Fibroblast of villous mesenchyme (primary cell): Measurements from ENCODE around the gene OR2AT4. TPM values are rescaled to one million over a fixed set of nuclear protein-coding genes. Genes with fewer than 3 reads are reported as not detected.

Experiments
- DNase-seq: peaks from one replicate; pipeline ENCODE4 v3.0.0-alpha.2; 2010; ENCODE audit warnings: low read depth
- H3K4me3 ChIP-seq: 2 replicates; pipeline ENCODE4 v1.5.1; 2011; ENCODE audit warnings: low read depth, mild to moderate bottlenecking, low read length
- total RNA-seq: library from RNA; depleted of rRNA; stranded (reverse); fragments of >200 nt; gene quantifications from 2 replicates; pipeline ENCODE4 v1.2.3, GENCODE V29; 2012
- TF ChIP-seq, protein P1 (sequence below): IDR thresholded peaks from 2 replicates; pipeline ENCODE4 v1.5.1; 2012; ENCODE audit warnings: low read depth, mild to moderate bottlenecking, low read length; ENCODE audit not compliant: insufficient read depth

OR2AT4 gene
- total RNA-seq, 1 donor, result not detected

- TF ChIP-seq, protein P1, sequence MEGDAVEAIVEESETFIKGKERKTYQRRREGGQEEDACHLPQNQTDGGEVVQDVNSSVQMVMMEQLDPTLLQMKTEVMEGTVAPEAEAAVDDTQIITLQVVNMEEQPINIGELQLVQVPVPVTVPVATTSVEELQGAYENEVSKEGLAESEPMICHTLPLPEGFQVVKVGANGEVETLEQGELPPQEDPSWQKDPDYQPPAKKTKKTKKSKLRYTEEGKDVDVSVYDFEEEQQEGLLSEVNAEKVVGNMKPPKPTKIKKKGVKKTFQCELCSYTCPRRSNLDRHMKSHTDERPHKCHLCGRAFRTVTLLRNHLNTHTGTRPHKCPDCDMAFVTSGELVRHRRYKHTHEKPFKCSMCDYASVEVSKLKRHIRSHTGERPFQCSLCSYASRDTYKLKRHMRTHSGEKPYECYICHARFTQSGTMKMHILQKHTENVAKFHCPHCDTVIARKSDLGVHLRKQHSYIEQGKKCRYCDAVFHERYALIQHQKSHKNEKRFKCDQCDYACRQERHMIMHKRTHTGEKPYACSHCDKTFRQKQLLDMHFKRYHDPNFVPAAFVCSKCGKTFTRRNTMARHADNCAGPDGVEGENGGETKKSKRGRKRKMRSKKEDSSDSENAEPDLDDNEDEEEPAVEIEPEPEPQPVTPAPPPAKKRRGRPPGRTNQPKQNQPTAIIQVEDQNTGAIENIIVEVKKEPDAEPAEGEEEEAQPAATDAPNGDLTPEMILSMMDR, result no peak
- no peak overlapping the region for H3K4me3 ChIP-seq
- no peak for DNase-seq
Observed at GRCh38 chr11:75090671-75091177, 6.0 kb downstream of the OR2AT4 start.

GRCh38 chr11:75087319-75088305, 9.1 kb downstream of the OR2AT4 start:
- TF ChIP-seq, protein P1, result no peak
- DNase-seq, result no peak
- H3K4me3 ChIP-seq, result no peak overlapping the region

DNA sequence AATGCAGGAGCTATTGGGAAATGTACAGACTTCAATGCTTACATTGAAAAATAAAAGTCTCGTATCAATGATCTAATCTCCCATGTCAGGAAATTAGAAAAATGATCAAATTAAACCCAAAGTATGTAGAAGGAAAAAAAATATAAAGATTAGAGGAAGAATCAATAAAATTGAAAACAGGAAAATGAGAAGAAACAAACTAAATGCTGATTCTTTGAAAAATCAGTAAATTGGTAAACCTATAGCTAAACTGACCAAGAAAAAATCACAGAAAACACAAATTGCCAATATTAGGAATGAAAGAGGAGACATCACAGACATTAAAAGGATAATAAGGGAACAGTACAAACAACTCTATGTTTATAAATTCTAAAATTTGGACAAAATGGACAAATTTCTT, 11.8 kb downstream of the OR2AT4 start:
- no peak for DNase-seq
- TF ChIP-seq, protein P1, result no peak

DNA sequence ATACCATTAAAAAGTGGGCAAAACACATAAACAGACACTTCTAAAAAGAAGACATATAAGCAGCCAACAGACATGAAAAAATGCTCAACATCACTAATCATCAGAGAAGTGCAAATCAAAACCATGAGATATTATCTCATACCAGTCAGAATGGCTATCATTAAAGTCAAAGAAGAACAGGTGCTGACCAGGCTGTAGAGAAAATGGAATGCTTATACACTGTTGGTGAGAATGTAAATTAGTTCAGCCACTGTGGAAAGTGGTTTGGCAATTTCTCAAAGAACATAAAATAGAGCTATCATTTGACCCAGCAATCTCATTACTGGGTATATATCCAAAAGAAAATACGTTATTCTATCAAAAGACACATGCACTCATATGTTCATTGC, 13.5 kb downstream of the OR2AT4 start:
- no peak for DNase-seq
- TF ChIP-seq, protein P1, result no peak
- H3K4me3 ChIP-seq, result no peak overlapping the region

More for the DNA sequence above, 11.8 kb downstream of the OR2AT4 start:
- H3K4me3 ChIP-seq, result no peak overlapping the region

GRCh38 chr11:75082601-75083216, 14.0 kb downstream of the OR2AT4 start:
- no peak overlapping the region for H3K4me3 ChIP-seq
- DNase-seq, result no peak
- TF ChIP-seq, protein P1, result no peak

DNA sequence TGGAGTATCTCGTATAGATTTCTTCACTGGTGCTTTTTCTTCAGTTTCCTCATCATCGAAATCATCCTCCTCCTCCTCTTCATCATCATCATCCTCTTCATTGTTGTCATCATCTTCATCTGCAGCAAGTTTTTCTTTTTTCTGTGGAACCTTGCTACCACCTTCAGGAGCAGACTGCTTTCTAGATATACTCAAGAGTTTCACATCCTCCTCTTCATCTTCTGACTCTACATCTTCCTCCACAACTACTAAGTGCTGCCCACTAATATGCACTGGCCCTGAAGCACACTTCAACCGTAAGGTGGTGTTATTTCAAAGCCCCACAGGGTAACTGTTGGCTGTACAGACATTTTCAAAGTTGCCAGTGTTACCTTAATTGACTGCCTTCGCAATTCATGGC, 17.1 kb downstream of the OR2AT4 start:
- TF ChIP-seq, protein P1, result no peak
- no peak overlapping the region for H3K4me3 ChIP-seq

More for the DNA sequence above, 17.1 kb downstream of the OR2AT4 start:
- no peak for DNase-seq
